ENCODE data around the gene GNG2. TPM values are rescaled to one million over a fixed set of nuclear protein-coding genes. Genes with fewer than 3 reads are reported as not detected.

GNG2 gene
- total and polyA plus RNA-seq, 11 donors: 3.1 to 29.2 (median 7.0) TPM

DNA sequence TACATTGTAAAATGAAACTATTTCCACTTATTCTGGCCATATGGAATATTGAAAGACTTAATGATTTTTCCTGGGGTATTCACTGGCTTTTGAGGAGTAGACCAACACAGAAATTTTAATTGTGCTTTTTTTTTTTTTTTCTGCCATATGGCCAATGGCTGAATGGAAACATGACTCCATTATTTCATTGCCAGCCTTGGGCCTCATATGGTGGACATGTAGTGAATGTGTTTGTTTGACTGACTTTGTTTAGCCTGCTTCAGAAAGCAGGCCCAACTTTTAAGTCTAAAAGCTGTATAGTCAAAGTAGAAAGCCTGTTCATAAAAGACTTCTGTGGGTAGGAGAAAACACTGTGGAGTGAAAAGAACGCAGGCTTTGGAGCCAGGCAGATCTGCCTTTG is 2.4 kb downstream of the GNG2 start:
- 71 to 97% (median 91%) methylated on average over 1 of the region's 1 CpG for WGBS, 4 donors

DNA sequence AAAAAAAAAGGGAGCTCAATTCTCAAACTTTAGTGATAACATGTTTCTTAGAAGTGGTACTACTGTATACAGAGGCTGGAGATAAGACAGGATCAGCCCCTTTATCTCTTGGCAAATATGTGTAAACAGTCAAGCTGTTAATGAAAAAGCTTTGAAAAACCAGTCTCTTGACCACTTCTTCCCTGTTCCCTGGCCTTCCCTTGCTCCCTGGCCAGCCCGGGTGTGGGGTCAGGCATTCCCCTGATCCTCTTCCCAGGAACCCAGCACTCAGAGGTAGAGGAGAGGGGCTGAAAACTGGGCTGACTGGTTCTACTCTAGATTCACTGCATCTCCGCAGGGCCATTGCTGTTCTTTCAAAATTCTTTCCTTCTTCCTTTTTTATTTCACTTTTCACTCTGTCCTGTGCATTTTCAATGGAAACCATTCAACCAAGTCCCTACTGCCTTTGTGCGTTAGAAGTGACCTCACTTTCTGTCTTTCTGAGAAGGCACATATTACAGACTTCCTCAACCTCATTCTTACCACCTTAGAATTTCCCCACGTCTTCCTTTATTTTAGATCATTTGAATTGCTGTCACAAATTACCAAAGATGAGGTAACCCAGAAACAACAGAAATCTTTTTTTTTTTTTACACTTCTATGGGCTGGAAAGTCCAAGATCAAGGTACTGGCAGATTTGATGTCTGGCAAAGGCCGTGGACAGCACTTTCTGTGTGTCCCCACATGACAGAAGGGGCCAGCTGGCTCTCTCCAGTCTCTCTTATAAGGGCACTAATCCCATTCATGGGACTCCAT is 5.7 kb downstream of the GNG2 start:
- Histone ChIP-seq H3K4me3 (no peak overlapping the region), H3K27ac (peak overlapping the region in 1 of 12 donors; percentile 48), H3K9me3 (no peaks in the 10 kb centered on the region), H3K27me3 (no peaks in the 10 kb centered on the region), H3K4me1 (peaks cover 0 to 92% (median 2%) of the 10 kb centered on the region in 12 donors), H3K36me3 (no peaks in the 10 kb centered on the region)
- intact Hi-C loops (cut with DNase I): loop anchor here in 1 of 10 donors (10.0 kb wide), 1 partner anchor 109 kb away; no protein-coding TSS in a partner anchor
- DNase-seq: no peak
- no peak for TF ChIP-seq POLR2A (IDR thresholded peaks at IDR 0.05)
- TF ChIP-seq, protein P1, sequence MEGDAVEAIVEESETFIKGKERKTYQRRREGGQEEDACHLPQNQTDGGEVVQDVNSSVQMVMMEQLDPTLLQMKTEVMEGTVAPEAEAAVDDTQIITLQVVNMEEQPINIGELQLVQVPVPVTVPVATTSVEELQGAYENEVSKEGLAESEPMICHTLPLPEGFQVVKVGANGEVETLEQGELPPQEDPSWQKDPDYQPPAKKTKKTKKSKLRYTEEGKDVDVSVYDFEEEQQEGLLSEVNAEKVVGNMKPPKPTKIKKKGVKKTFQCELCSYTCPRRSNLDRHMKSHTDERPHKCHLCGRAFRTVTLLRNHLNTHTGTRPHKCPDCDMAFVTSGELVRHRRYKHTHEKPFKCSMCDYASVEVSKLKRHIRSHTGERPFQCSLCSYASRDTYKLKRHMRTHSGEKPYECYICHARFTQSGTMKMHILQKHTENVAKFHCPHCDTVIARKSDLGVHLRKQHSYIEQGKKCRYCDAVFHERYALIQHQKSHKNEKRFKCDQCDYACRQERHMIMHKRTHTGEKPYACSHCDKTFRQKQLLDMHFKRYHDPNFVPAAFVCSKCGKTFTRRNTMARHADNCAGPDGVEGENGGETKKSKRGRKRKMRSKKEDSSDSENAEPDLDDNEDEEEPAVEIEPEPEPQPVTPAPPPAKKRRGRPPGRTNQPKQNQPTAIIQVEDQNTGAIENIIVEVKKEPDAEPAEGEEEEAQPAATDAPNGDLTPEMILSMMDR (IDR thresholded peaks at IDR 0.05): no peak
- no peak for ATAC-seq
- WGBS, 4 donors: 61 to 63% (median 62%) methylated on average over 5 of the region's 5 CpGs

More for the DNA sequence above, 2.4 kb downstream of the GNG2 start:
- TF ChIP-seq, protein P1 (IDR thresholded peaks at IDR 0.05): no peak
- TF ChIP-seq POLR2A (IDR thresholded peaks at IDR 0.05): no peak
- ATAC-seq: no peak
- Histone ChIP-seq H3K27me3 (no peaks in the 10 kb centered on the region), H3K36me3 (no peaks in the 10 kb centered on the region), H3K4me3 (peak overlapping the region in 9 of 12 donors; percentile 1 to 71 (median 57)), H3K27ac (peak overlapping the region in 1 of 12 donors; percentile 89), H3K4me1 (peaks cover 0 to 81% (median 7%) of the 10 kb centered on the region in 12 donors), H3K9me3 (no peaks in the 10 kb centered on the region)
- DNase-seq: no peak
- intact Hi-C loops (cut with DNase I): loop anchor here in 2 of 10 donors (5.0 to 10.0 kb wide), 3 partner anchors 59 to 114 kb away; no protein-coding TSS in a partner anchor

- Histone ChIP-seq H3K4me3 (no peak overlapping the region), H3K27ac (no peak overlapping the region), H3K4me1 (peaks cover 0 to 91% (median 3%) of the 10 kb centered on the region in 12 donors), H3K36me3 (no peaks in the 10 kb centered on the region), H3K27me3 (no peaks in the 10 kb centered on the region), H3K9me3 (no peaks in the 10 kb centered on the region)
- 90 to 93% (median 91%) methylated on average over 2 of the region's 2 CpGs for WGBS, 4 donors
- TF ChIP-seq, protein P1 (IDR thresholded peaks at IDR 0.05): no peak
- TF ChIP-seq POLR2A (IDR thresholded peaks at IDR 0.05): no peak
- DNase-seq: no peak
- intact Hi-C loops (cut with DNase I): loop anchor here in 1 of 10 donors (10.0 kb wide), 1 partner anchor 107 kb away; no protein-coding TSS in a partner anchor
- no peak for ATAC-seq
These were observed 7.3 kb downstream of the GNG2 start for GRCh38 chr14:51867741-51868140.

GRCh38 chr14:51868405-51868804 is 8.0 kb downstream of the GNG2 start:
- H3K36me3 ChIP-seq: no peaks in the 10 kb centered on the region
- no peak overlapping the region for H3K4me3 ChIP-seq
- intact Hi-C loops (cut with DNase I): loop anchor here in 1 of 10 donors (10.0 kb wide), 1 partner anchor 106 kb away; no protein-coding TSS in a partner anchor
- H3K27ac ChIP-seq: no peak overlapping the region
- DNase-seq (no peak), ATAC-seq (no peak)
- no peaks in the 10 kb centered on the region for H3K27me3 ChIP-seq
- WGBS, 4 donors: 89 to 100% (median 95%) methylated on average over 2 of the region's 2 CpGs
- no peaks in the 10 kb centered on the region for H3K9me3 ChIP-seq
- peaks cover 0 to 91% (median 4%) of the 10 kb centered on the region in 12 donors for H3K4me1 ChIP-seq
- no peak for TF ChIP-seq POLR2A (IDR thresholded peaks at IDR 0.05)
- TF ChIP-seq, protein P1 (IDR thresholded peaks at IDR 0.05): no peak
